Hepatocyte (in vitro differentiated cells): ENCODE data around the gene C14orf119. TPM values are rescaled to one million over a fixed set of nuclear protein-coding genes. Genes with fewer than 3 reads are reported as not detected.

Experiments used
- DNase-seq: peaks from one replicate; pipeline ENCODE4 v3.0.0-alpha.2; 2016; ENCODE audit warnings: low spot score
- H2AFZ ChIP-seq: fragments of 200-600 bp; sonication (generic); 2 replicates; pipeline ENCODE4 v1.6.0; 2016; ENCODE audit warnings: antibody characterized with exemption, mild to moderate bottlenecking
- H3K27ac ChIP-seq: fragments of 200-600 bp; sonication (generic); 2 replicates; pipeline ENCODE4 v1.5.1; 2016; ENCODE audit warnings: mild to moderate bottlenecking
- H3K27me3 ChIP-seq: fragments of 200-600 bp; sonication (generic); 2 replicates; pipeline ENCODE4 v1.6.1; 2016
- H3K36me3 ChIP-seq: fragments of 200-600 bp; sonication (generic); replicated peaks from 2 replicates; pipeline ENCODE4 v1.5.1; 2016; ENCODE audit warnings: low read depth; ENCODE audit not compliant: insufficient read depth
- H3K4me1 ChIP-seq: fragments of 200-600 bp; sonication (generic); 2 replicates; pipeline ENCODE4 v1.5.1; 2016; ENCODE audit warnings: mild to moderate bottlenecking, moderate library complexity; ENCODE audit not compliant: insufficient read depth
- H3K4me2 ChIP-seq: fragments of 200-600 bp; sonication (generic); 2 replicates; pipeline ENCODE4 v1.6.0; 2016
- H3K4me3 ChIP-seq: fragments of 200-600 bp; sonication (generic); 2 replicates; pipeline ENCODE4 v1.5.1; 2016; ENCODE audit warnings: mild to moderate bottlenecking
- H3K79me2 ChIP-seq: fragments of 200-600 bp; sonication (generic); 2 replicates; pipeline ENCODE4 v1.6.0; 2017; ENCODE audit warnings: mild to moderate bottlenecking
- H3K9me2 ChIP-seq: fragments of 200-600 bp; sonication (generic); replicated peaks from 2 replicates; pipeline ENCODE4 v1.6.0; 2017; ENCODE audit warnings: mild to moderate bottlenecking; ENCODE audit not compliant: insufficient read depth
- H3K9me3 ChIP-seq: fragments of 200-600 bp; sonication (generic); 2 replicates; pipeline ENCODE4 v1.5.1; 2016; ENCODE audit warnings: low read depth, mild to moderate bottlenecking
- H4K20me1 ChIP-seq: fragments of 200-600 bp; sonication (generic); 2 replicates; pipeline ENCODE4 v1.6.0; 2016; ENCODE audit warnings: mild to moderate bottlenecking; ENCODE audit not compliant: insufficient read depth, poor library complexity, severe bottlenecking
- EZH2 ChIP-seq: fragments of 200-600 bp; sonication (generic); IDR thresholded peaks from 2 replicates; pipeline ENCODE4 v1.6.1; 2016; ENCODE audit warnings: antibody characterized with exemption, mild to moderate bottlenecking, borderline replicate concordance
- EZH2phosphoT487 ChIP-seq: fragments of 200-600 bp; sonication (generic); IDR thresholded peaks from one replicate; pipeline ENCODE4 v1.6.1; 2018; ENCODE audit warnings: antibody characterized with exemption, mild to moderate bottlenecking, low read depth, moderate library complexity; ENCODE audit not compliant: unreplicated experiment, severe bottlenecking
- WGBS: methylation state at CpG from one replicate; pipeline ENCODE4 v1.1.6; 2016; ENCODE audit warnings: low lambda C conversion rate; ENCODE audit errors: missing lambda C conversion rate; 5-methylcytosine and 5-hydroxymethylcytosine counted together
- polyA plus RNA-seq: library from polyadenylated mRNA; unstranded; fragments of >200 nt; fragmentation: Nextera tagmentation; extraction: Ambion mirVana; gene quantifications from 2 replicates; pipeline ENCODE4 v1.2.1, GENCODE V29; 2016
- total RNA-seq: library from RNA; depleted of rRNA; stranded (reverse); fragments of >200 nt; gene quantifications from 2 replicates; pipeline ENCODE4 v1.2.3, GENCODE V29; 2014
- TF ChIP-seq, protein P1 (sequence below): fragments of 200-600 bp; sonication (generic); IDR thresholded peaks from 2 replicates; pipeline ENCODE4 v1.5.1; 2016; ENCODE audit warnings: antibody characterized with exemption, mild to moderate bottlenecking; ENCODE audit not compliant: poor library complexity

Gene C14orf119
- total and polyA plus RNA-seq, 2 experiments from 2014 or later = 47.7 to 146 TPM

GRCh38 chr14:23078692-23079116, 16.6 kb upstream of the C14orf119 start:
- Histone ChIP-seq H3K79me2 (peaks cover 52% of the 10 kb centered on the region), H2AFZ (no peak overlapping the region), H3K4me2 (peak overlapping the region; percentile 22), H3K4me3 (no peak overlapping the region), H3K9me2 (no peaks in the 10 kb centered on the region), H3K36me3 (no peaks in the 10 kb centered on the region), H3K4me1 (peaks cover 8% of the 10 kb centered on the region), H3K27me3 (no peaks in the 10 kb centered on the region), H3K27ac (peak overlapping the region; percentile 87), H4K20me1 (no peaks in the 10 kb centered on the region), H3K9me3 (no peaks in the 10 kb centered on the region)
- DNase-seq = peak; percentile 86
- no peak for TF ChIP-seq EZH2phosphoT487
- WGBS = 36% methylated on average over 2 of the region's 2 CpGs

DNA sequence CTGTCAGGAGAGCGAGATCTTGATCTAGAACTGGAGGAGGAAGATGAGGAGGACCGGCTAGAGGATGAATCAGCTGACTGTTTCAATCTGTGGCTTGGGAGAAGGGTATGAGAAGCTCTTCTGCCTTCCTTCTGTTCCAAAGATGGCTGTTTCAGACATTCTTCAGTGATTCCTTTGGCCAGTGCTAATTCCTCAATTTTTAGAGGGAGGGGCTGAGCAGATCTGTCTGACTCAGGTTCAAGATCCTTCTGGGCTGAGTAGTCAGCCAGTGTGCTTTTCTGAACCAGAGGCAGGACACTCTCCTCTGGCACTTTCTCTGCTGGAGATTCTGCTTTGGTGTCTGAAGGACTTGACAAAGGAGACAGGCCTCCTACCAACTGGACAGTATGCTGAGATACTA, 15.6 kb upstream of the C14orf119 start:
- Histone ChIP-seq H4K20me1 (no peaks in the 10 kb centered on the region), H3K4me2 (no peak overlapping the region), H3K4me1 (peaks cover 8% of the 10 kb centered on the region), H3K4me3 (no peak overlapping the region), H3K9me2 (no peaks in the 10 kb centered on the region), H3K36me3 (no peaks in the 10 kb centered on the region), H2AFZ (no peak overlapping the region), H3K27ac (peak overlapping the region; percentile 87), H3K27me3 (no peaks in the 10 kb centered on the region), H3K9me3 (no peaks in the 10 kb centered on the region), H3K79me2 (peaks cover 52% of the 10 kb centered on the region)
- TF ChIP-seq, protein P1, sequence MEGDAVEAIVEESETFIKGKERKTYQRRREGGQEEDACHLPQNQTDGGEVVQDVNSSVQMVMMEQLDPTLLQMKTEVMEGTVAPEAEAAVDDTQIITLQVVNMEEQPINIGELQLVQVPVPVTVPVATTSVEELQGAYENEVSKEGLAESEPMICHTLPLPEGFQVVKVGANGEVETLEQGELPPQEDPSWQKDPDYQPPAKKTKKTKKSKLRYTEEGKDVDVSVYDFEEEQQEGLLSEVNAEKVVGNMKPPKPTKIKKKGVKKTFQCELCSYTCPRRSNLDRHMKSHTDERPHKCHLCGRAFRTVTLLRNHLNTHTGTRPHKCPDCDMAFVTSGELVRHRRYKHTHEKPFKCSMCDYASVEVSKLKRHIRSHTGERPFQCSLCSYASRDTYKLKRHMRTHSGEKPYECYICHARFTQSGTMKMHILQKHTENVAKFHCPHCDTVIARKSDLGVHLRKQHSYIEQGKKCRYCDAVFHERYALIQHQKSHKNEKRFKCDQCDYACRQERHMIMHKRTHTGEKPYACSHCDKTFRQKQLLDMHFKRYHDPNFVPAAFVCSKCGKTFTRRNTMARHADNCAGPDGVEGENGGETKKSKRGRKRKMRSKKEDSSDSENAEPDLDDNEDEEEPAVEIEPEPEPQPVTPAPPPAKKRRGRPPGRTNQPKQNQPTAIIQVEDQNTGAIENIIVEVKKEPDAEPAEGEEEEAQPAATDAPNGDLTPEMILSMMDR = no peak
- TF ChIP-seq EZH2 (no peak), EZH2phosphoT487 (no peak)
- no peak for DNase-seq
- WGBS = 88% methylated on average over 2 of the region's 2 CpGs

DNA sequence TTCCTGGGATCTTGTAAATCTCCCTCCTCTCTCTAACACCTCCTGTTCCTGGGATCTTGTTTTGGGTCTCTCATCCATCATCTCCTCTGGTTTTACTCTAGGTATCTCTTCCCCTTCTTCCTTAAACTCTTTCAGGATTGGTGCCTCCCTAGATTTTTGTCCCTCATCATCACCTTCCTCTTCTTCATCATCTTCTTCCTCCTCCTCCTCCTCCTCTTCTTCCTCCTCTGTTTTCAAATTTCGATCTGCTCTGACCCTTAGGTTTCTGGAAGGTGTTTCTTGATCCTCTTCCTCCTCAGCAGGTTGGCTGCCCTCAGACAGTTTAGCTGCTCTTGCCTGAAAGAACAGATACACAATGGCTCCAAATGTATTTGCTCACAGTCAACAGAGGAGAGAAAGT, 14.8 kb upstream of the C14orf119 start:
- Histone ChIP-seq H3K9me2 (no peaks in the 10 kb centered on the region), H3K4me2 (no peak overlapping the region), H3K36me3 (no peaks in the 10 kb centered on the region), H2AFZ (no peak overlapping the region), H3K9me3 (no peaks in the 10 kb centered on the region), H3K4me1 (peaks cover 8% of the 10 kb centered on the region), H3K79me2 (peaks cover 49% of the 10 kb centered on the region), H3K27me3 (no peaks in the 10 kb centered on the region), H3K4me3 (no peak overlapping the region), H4K20me1 (no peaks in the 10 kb centered on the region), H3K27ac (peak overlapping the region; percentile 87)
- TF ChIP-seq EZH2 (no peak), EZH2phosphoT487 (no peak)
- TF ChIP-seq, protein P1 = no peak
- DNase-seq = no peak
- WGBS = 100% methylated on average over 1 of the region's 1 CpG

DNA sequence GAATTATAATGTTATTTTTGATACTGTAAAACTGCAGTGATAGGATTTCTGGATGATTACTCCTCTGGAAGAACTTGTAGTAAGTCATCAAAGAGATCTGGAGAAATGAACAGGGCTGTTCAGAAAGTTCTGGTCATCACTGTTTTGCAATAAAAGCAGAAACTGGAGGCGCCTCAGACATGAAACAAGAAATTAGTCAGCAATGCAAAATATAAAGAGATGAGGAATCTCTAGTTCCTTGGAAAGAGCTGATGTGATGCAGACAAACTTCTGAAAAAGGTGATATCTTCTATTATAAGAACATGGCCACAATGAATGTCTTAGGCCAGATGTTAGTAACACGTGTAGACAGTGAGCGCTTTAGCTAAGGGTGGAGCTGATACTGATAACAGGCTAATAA, 9.8 kb upstream of the C14orf119 start:
- no peaks in the 10 kb centered on the region for H3K4me1 ChIP-seq
- DNase-seq = no peak
- H3K9me2 ChIP-seq = no peaks in the 10 kb centered on the region
- H3K9me3 ChIP-seq = no peaks in the 10 kb centered on the region
- H4K20me1 ChIP-seq = no peaks in the 10 kb centered on the region
- H3K27ac ChIP-seq = peak overlapping the region; percentile 31
- no peaks in the 10 kb centered on the region for H3K27me3 ChIP-seq
- TF ChIP-seq EZH2phosphoT487 (no peak), EZH2 (no peak)
- TF ChIP-seq, protein P1 = no peak
- no peak overlapping the region for H2AFZ ChIP-seq
- no peak overlapping the region for H3K4me2 ChIP-seq
- peaks cover 71% of the 10 kb centered on the region for H3K79me2 ChIP-seq
- H3K4me3 ChIP-seq = no peak overlapping the region
- WGBS = 74% methylated on average over 3 of the region's 3 CpGs
- H3K36me3 ChIP-seq = peaks cover 7% of the 10 kb centered on the region
